Neutrophil (primary cell): ENCODE results near the gene PRIMA1.
"Not testable (repeated sequence)": the region's sequence is repeated elsewhere in the genome, so short reads cannot be mapped to it uniquely, and the experiment has no call there.

Experiments
- H3K27ac ChIP-seq: fragments of 200-600 bp; sonication (generic); 2 replicates; pipeline ENCODE4 v1.5.1; 2016; ENCODE audit warnings: mild to moderate bottlenecking, moderate library complexity
- H3K27me3 ChIP-seq: fragments of 200-600 bp; sonication (generic); 2 replicates; pipeline ENCODE4 v1.6.0; 2016; ENCODE audit warnings: mild to moderate bottlenecking
- H3K36me3 ChIP-seq: fragments of 200-600 bp; sonication (generic); 2 replicates; pipeline ENCODE4 v1.5.1; 2017
- H3K4me1 ChIP-seq, 2 experiments: fragments of 200-600 bp in 1 of 2; sonication (generic) in 1 of 2; 1 replicate in 1 of 2; 2 replicates in 1 of 2; pipeline versions ENCODE4 v1.5.1 to v1.6.1; 2013 to 2016; ENCODE audit warnings: low read depth in 1 of 2, low read length in 1 of 2, mild to moderate bottlenecking in 1 of 2, moderate library complexity in 1 of 2; ENCODE audit not compliant: control insufficient read depth in 1 of 2, insufficient read depth in 1 of 2
- H3K4me3 ChIP-seq, 2 experiments: fragments of 200-600 bp in 1 of 2; sonication (generic) in 1 of 2; 1 replicate in 1 of 2; 2 replicates in 1 of 2; pipeline ENCODE4 v1.5.1; 2013 to 2016; ENCODE audit warnings: low read depth in 1 of 2, low read length in 1 of 2, mild to moderate bottlenecking in 1 of 2, moderate library complexity in 1 of 2
- H3K9me3 ChIP-seq: fragments of 200-600 bp; sonication (generic); 2 replicates; pipeline ENCODE4 v1.5.1; 2016
- TF ChIP-seq, protein P1 (sequence below): fragments of 200-600 bp; sonication (generic); IDR thresholded peaks from 2 replicates; pipeline ENCODE4 v1.5.1; 2016; ENCODE audit warnings: antibody characterized with exemption

The PRIMA1 gene

DNA sequence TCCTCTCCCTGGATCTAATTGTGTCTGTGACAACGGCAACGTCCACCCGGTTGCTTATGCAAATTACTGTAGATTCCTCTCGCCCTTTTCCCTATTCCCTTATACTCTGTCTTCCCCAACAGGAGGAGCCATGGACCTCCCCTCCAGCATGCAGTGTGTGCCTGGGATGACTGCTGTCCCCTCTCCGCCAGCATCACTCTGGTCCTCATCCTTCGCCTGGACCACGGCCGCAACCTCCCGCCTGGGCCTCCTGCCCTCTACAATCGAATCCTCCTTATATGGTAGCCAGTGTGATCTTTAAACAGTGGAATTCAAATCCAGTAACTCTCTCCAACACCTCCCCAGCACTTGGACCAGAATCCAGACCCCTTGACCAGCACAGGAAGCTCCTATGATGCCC, 30.6 kb upstream of the PRIMA1 start:
- no peak overlapping the region for H3K4me3 ChIP-seq
- H3K36me3 ChIP-seq = no peaks in the 10 kb centered on the region
- TF ChIP-seq, protein P1, sequence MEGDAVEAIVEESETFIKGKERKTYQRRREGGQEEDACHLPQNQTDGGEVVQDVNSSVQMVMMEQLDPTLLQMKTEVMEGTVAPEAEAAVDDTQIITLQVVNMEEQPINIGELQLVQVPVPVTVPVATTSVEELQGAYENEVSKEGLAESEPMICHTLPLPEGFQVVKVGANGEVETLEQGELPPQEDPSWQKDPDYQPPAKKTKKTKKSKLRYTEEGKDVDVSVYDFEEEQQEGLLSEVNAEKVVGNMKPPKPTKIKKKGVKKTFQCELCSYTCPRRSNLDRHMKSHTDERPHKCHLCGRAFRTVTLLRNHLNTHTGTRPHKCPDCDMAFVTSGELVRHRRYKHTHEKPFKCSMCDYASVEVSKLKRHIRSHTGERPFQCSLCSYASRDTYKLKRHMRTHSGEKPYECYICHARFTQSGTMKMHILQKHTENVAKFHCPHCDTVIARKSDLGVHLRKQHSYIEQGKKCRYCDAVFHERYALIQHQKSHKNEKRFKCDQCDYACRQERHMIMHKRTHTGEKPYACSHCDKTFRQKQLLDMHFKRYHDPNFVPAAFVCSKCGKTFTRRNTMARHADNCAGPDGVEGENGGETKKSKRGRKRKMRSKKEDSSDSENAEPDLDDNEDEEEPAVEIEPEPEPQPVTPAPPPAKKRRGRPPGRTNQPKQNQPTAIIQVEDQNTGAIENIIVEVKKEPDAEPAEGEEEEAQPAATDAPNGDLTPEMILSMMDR = no peak
- H3K4me1 ChIP-seq = no peaks in the 10 kb centered on the region
- H3K27ac ChIP-seq = no peak overlapping the region
- no peaks in the 10 kb centered on the region for H3K9me3 ChIP-seq
- no peaks in the 10 kb centered on the region for H3K27me3 ChIP-seq

GRCh38 chr14:93811676-93812075, 23.4 kb upstream of the PRIMA1 start:
- Histone ChIP-seq H3K9me3 (no peaks in the 10 kb centered on the region), H3K4me3 (no peak overlapping the region), H3K27ac (no peak overlapping the region), H3K36me3 (no peaks in the 10 kb centered on the region), H3K4me1 (no peaks in the 10 kb centered on the region), H3K27me3 (no peaks in the 10 kb centered on the region)
- TF ChIP-seq, protein P1 = no peak

- TF ChIP-seq, protein P1 = no peak
- Histone ChIP-seq H3K27me3 (no peaks in the 10 kb centered on the region), H3K9me3 (no peaks in the 10 kb centered on the region), H3K4me3 (no peak overlapping the region), H3K36me3 (no peaks in the 10 kb centered on the region), H3K4me1 (no peaks in the 10 kb centered on the region), H3K27ac (no peak overlapping the region)
Measured at GRCh38 chr14:93811020-93811419, 22.7 kb upstream of the PRIMA1 start.

- H3K36me3 ChIP-seq, H3K4me3 ChIP-seq, H3K27me3 ChIP-seq, H3K4me1 ChIP-seq, H3K27ac ChIP-seq, H3K9me3 ChIP-seq: not testable (repeated sequence)
Measured at GRCh38 chr14:93809491-93810420, 21.5 kb upstream of the PRIMA1 start.

GRCh38 chr14:93804654-93805053, 16.4 kb upstream of the PRIMA1 start:
- H3K4me1 ChIP-seq = no peaks in the 10 kb centered on the region
- H3K27ac ChIP-seq = no peak overlapping the region
- H3K36me3 ChIP-seq = no peaks in the 10 kb centered on the region
- no peaks in the 10 kb centered on the region for H3K27me3 ChIP-seq
- TF ChIP-seq, protein P1 = no peak
- H3K4me3 ChIP-seq = no peak overlapping the region
- no peaks in the 10 kb centered on the region for H3K9me3 ChIP-seq
